NB4 (cell line): ENCODE data around the gene SMAD7.

Experiments used
- CTCF ChIP-seq: IDR thresholded peaks from one replicate; pipeline ENCODE4 v1.5.1; 2012; ENCODE audit warnings: low read depth, low read length
- MAX ChIP-seq: IDR thresholded peaks from 2 replicates; pipeline ENCODE4 v1.6.1; 2011; ENCODE audit warnings: low read depth, low read length
- MYC ChIP-seq: IDR thresholded peaks from 2 replicates; pipeline ENCODE4 v1.6.1; 2011; ENCODE audit warnings: low read depth, low read length
- POLR2A ChIP-seq: IDR thresholded peaks from 2 replicates; pipeline ENCODE4 v1.6.1; 2011; ENCODE audit warnings: mild to moderate bottlenecking; ENCODE audit not compliant: insufficient read length; ENCODE audit errors: extremely low read depth

- TF ChIP-seq CTCF, result no peak
- TF ChIP-seq POLR2A, result no peak
- TF ChIP-seq MYC, result no peak
- no peak for TF ChIP-seq MAX
Measured at GRCh38 chr18:48939205-48940097, 11.3 kb downstream of the SMAD7 start.
